Activated CD4-positive, alpha-beta T cell treated with anti-CD3 and anti-CD28 coated beads, Interleukin-2, Interleukin-4, amounts not matched to agents 100 ng/mL and 50 ng/mL, durations not matched to agents 16 hours and 8 hours (primary cell): ENCODE data around the gene OPRM1.
"Not testable (repeated sequence)": the region's sequence is repeated elsewhere in the genome, so short reads cannot be mapped to it uniquely, and the experiment has no call there.

Experiments
- DNase-seq: peaks from one replicate; pipeline ENCODE4 v3.0.0-alpha.2; 2020; ENCODE audit warnings: low spot score

The OPRM1 gene

GRCh38 chr6:154039231-154039842 lies at the start of gene OPRM1:
Gene OPRM1 (plus strand): TSS chr6:154039240. CDS start chr6:154039545, 305 bp downstream.
- DNase-seq: peak; percentile 4

GRCh38 chr6:153989989-153990388 lies 49.1 kb upstream of the OPRM1 start:
- DNase-seq: no peak

- DNase-seq: no peak
Measured at GRCh38 chr6:153994004-153994403, 45.0 kb upstream of the OPRM1 start.

GRCh38 chr6:153994811-153995210 lies 44.2 kb upstream of the OPRM1 start:
- no peak for DNase-seq

- DNase-seq: no peak
Measured at GRCh38 chr6:153997221-153997620, 41.8 kb upstream of the OPRM1 start.

GRCh38 chr6:154001494-154002285 lies 37.4 kb upstream of the OPRM1 start:
- no peak for DNase-seq

- DNase-seq: no peak
Measured at GRCh38 chr6:154002894-154003293, 36.1 kb upstream of the OPRM1 start.

- DNase-seq: no peak
Measured at GRCh38 chr6:154010371-154010770, 28.7 kb upstream of the OPRM1 start.

- DNase-seq: no peak
Measured at GRCh38 chr6:154012852-154013251, 26.2 kb upstream of the OPRM1 start.

GRCh38 chr6:154017786-154018185 lies 21.3 kb upstream of the OPRM1 start:
- DNase-seq: no peak

- DNase-seq: no peak
Measured at GRCh38 chr6:154030646-154031045, 8.4 kb upstream of the OPRM1 start.

GRCh38 chr6:154041001-154041400 lies 2.0 kb downstream of the OPRM1 start:
- no peak for DNase-seq

- no peak for DNase-seq
Measured at GRCh38 chr6:154053141-154053540, 14.1 kb downstream of the OPRM1 start.

- DNase-seq: no peak
Measured at GRCh38 chr6:154056536-154056935, 17.5 kb downstream of the OPRM1 start.

GRCh38 chr6:154057098-154057497 lies 18.1 kb downstream of the OPRM1 start:
- DNase-seq: no peak

- no peak for DNase-seq
Measured at GRCh38 chr6:154058963-154059680, 20.1 kb downstream of the OPRM1 start.

GRCh38 chr6:154060076-154060475 lies 21.0 kb downstream of the OPRM1 start:
- no peak for DNase-seq

GRCh38 chr6:154070041-154070440 lies 31.0 kb downstream of the OPRM1 start:
- DNase-seq: no peak

GRCh38 chr6:154070657-154071056 lies 31.6 kb downstream of the OPRM1 start:
- no peak for DNase-seq

- DNase-seq: no peak
Measured at GRCh38 chr6:154071236-154071635, 32.2 kb downstream of the OPRM1 start.

- no peak for DNase-seq
Measured at GRCh38 chr6:154071711-154072110, 32.7 kb downstream of the OPRM1 start.

- DNase-seq: not testable (repeated sequence)
Measured at GRCh38 chr6:154078596-154078995, 39.6 kb downstream of the OPRM1 start.
